NCI-H2171 treated with DMSO at 0.1 percent for 48 hours (cell line): ENCODE measurements around the gene GPR153.

Source experiments
- DNase-seq: peaks from one replicate; lab custom pipeline; 2025; lab: John Stamatoyannopoulos, UW

GPR153 gene

GRCh38 chr1:6269296-6269695, 8.4 kb upstream of the GPR153 start:
- DNase-seq = no peak

GRCh38 chr1:6268415-6268814, 7.5 kb upstream of the GPR153 start:
- DNase-seq = no peak

GRCh38 chr1:6267686-6268322, 6.9 kb upstream of the GPR153 start:
- no peak for DNase-seq

GRCh38 chr1:6266641-6267040, 5.7 kb upstream of the GPR153 start:
- DNase-seq = no peak

GRCh38 chr1:6265151-6265550, 4.3 kb upstream of the GPR153 start:
- no peak for DNase-seq

- DNase-seq = no peak
Measured at GRCh38 chr1:6263716-6264115, 2.8 kb upstream of the GPR153 start.

- no peak for DNase-seq
Measured at GRCh38 chr1:6262555-6263420, 1.9 kb upstream of the GPR153 start.

GRCh38 chr1:6261615-6261995, 707 bp upstream of the GPR153 start:
- peak; percentile 80 for DNase-seq

GRCh38 chr1:6260433-6260934, 414 bp downstream of the GPR153 start:
- no peak for DNase-seq

GRCh38 chr1:6259491-6260362, 1.2 kb downstream of the GPR153 start:
- DNase-seq = peak; percentile 60

GRCh38 chr1:6258675-6259074, 2.2 kb downstream of the GPR153 start:
- no peak for DNase-seq

GRCh38 chr1:6257541-6258069, 3.3 kb downstream of the GPR153 start:
- DNase-seq = no peak

- no peak for DNase-seq
Measured at GRCh38 chr1:6256645-6257044, 4.3 kb downstream of the GPR153 start.

- no peak for DNase-seq
Measured at GRCh38 chr1:6254691-6255090, 6.2 kb downstream of the GPR153 start.

- no peak for DNase-seq
Measured at GRCh38 chr1:6253380-6253779, 7.5 kb downstream of the GPR153 start.

GRCh38 chr1:6252374-6252710, 8.6 kb downstream of the GPR153 start:
- DNase-seq = no peak

- DNase-seq = no peak
Measured at GRCh38 chr1:6251681-6252373, 9.1 kb downstream of the GPR153 start.

- DNase-seq = no peak
Measured at GRCh38 chr1:6251233-6251632, 9.7 kb downstream of the GPR153 start.

- DNase-seq = no peak
Measured at GRCh38 chr1:6249739-6250689, 10.9 kb downstream of the GPR153 start.

- DNase-seq = no peak
Measured at GRCh38 chr1:6248932-6249738, 11.8 kb downstream of the GPR153 start.
